HL-60/S4 treated with phorbol 12-myristate 13-acetate at 8.2 ng/mL for 4 days and 3 days (cell line): ENCODE data around the gene FGGY.
"Not testable (repeated sequence)": the region's sequence is repeated elsewhere in the genome, so short reads cannot be mapped to it uniquely, and the experiment has no call there.

Experiments used
- in situ Hi-C: fragments of 300-500 bp; cut with MboI; formaldehyde crosslinking; loops from 2 replicates; pipeline ENCODE4 v1.15.0; 2022; ENCODE audit warnings: low sequenced_read_pairs

FGGY gene

DNA sequence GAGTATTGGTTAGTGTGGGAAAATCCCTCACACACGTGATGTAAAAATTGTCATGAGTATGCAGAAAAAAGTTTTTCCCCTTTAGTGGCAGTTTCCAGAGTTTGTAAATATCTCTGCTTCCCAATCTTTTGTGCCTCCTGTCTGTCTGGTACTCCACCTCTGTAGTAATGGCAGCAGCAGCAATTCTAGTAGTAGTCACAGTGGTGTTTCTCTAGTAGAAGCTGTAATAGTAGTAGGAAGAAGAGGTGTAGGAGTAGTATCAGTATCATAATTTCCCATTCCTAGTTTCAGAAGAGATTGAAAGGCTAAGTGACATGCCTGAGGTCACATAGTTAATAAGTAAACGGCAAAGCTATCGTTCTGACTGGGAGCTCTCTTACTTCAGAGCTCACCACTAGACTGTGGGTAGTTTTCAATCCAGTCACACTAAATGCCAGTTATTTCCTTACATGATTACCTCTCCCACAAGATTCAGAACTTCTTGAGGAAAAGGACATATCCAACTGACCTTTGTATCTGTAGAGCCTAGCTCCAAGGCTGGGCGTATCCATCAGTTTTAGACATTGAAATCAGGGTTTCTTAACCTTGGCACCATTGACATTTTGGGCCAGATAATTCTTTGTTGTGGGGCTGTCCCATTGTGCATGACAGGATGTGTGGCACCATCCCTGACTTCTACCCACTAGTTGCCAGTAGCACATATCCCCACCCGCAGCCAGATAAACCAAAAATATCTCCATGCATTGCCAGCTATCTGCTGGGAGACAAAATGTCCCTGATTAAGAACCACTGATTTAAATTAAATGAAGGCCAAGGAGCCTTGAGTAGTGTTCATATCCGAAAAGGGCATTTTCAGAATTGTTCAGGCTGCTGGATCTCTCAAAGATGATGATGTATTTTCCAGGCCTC is 135.9 kb downstream of the FGGY start:
- in situ Hi-C loops, result no loop called here

DNA sequence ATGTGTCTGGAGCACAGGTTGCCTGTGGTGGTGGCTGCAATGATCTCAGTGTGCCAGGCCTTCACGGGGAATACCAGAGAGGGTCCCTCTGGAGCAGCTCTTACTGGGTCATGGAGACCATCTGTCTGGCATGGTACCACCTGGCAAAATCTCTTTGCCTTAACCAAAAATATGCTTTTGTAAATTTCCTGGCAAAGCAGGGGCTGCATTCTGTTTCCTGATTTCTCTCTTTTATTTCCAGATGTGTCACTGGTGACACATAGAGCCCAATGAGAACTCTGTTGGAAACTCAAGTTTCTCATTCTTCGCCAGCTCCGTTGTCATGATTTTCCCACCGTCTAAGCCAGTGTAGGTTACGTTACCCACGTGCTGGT is 136.5 kb downstream of the FGGY start:
- in situ Hi-C loops, result no loop called here

GRCh38 chr1:59434336-59434735 is 137.4 kb downstream of the FGGY start:
- in situ Hi-C loops, result no loop called here

- in situ Hi-C loops, result no loop called here
Observed at GRCh38 chr1:59436637-59437036, 139.7 kb downstream of the FGGY start.

GRCh38 chr1:59438058-59438560 is 141.2 kb downstream of the FGGY start:
- in situ Hi-C loops, result no loop called here

DNA sequence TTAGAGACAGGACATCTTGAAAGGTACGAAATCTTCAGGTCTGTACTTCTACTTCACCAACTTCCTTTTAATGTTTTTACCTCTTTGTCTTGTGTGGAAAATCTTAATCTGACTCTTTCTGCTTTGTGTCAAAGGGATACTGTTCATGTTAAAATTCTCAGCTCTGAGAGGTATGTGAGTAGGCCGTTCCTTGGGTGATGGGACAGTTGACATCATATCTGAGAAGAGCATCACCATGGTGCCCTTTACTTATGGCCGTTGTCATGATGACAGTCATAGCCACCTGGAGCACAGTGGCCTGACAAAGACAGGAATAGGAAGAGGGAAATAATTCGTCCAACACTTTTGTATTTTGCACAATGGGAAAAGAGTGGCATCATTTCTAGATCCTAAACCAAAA is 145.6 kb downstream of the FGGY start:
- in situ Hi-C loops, result no loop called here

DNA sequence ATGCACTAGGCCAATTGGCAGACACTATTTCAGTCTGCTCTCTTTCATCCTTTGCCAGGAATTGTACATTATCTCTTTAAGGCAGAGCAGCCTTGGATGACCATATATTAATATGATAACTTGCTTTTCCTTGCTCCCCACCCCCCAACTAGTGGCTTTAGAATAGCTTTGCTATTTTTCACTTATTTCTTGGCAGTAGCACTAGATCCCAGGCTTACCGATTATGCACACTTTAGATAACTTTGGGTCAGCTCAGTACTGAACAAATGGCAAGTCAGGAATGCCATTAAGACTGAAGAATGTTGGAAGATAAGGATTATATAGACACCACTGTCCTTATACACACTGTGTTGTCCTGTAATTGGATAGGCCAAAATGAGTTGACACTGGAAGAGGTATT is 146.4 kb downstream of the FGGY start:
- in situ Hi-C loops, result no loop called here

DNA sequence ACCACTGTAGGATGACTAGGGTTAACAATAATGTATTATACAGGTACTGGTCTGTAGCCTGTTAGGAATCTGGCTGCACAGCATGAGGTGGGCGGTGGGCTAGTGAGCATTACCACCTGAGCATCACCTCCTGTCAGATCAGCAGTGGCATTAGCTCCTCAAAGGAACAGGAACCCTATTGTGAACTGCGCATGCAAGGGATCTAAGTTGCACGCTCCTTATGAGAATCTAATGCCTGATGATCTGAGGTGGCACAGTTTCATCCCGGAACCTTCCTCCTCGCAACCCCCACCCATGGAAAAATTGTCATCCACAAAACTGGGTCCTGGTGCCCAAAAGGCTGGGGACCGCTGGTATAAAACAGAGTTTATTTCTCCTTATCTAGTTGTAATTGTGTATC is 147.6 kb downstream of the FGGY start:
- in situ Hi-C loops, result no loop called here

GRCh38 chr1:59445040-59445439 is 148.1 kb downstream of the FGGY start:
- in situ Hi-C loops, result no loop called here

DNA sequence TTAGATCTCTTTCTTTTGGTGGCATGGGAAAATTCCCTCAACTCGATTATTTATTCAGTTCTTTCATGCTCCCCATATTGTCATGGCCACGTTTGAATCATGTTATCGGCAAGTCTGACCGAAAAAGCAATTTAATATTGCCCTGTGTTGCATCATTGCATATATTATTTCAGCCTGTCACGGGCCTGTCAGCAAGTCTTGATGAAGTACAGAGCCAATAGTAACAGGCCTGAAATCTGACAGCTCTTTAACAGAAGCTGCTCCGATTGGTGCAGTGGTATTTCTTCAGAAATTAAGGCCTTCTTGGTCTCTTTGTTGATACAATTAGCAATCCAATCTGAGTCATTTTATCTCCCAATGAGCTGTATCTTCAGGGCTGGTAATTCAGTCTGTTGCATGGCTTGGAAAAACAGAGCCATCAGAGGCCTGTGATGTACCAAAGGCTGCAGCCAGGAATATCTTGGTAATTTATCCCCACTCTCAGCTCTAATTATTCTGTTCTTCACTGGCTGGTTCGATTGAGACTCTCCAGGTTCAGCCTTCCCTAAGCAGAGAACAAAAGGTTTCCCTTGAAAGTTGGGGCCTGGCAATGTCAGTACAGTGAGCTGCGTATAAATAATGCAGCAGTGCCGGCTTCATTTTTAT is 149.5 kb downstream of the FGGY start:
- in situ Hi-C loops, result no loop called here

- in situ Hi-C loops, result no loop called here
Observed at GRCh38 chr1:59452026-59452425, 155.1 kb downstream of the FGGY start.

DNA sequence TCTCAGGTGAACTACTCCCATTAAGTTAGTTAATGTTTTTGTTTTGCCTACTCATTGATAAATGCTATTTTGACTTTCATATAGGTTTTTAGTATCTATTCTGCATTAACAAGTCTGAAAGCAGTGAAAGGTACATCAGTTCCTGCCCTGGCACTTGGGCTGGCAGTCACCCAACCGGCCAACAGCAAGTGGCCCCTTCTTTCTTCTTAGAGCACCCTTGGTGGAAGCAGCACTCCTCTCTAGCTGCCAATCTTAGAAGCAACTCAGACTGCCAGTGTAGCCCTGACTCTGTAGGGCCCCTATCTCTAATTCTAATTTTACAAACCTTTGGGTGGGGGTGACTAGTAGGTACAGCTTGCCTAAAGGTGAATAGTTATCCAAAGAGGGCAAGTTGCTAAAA is 155.7 kb downstream of the FGGY start:
- in situ Hi-C loops, result no loop called here

GRCh38 chr1:59453297-59453968 is 156.5 kb downstream of the FGGY start:
- in situ Hi-C loops, result no loop called here

DNA sequence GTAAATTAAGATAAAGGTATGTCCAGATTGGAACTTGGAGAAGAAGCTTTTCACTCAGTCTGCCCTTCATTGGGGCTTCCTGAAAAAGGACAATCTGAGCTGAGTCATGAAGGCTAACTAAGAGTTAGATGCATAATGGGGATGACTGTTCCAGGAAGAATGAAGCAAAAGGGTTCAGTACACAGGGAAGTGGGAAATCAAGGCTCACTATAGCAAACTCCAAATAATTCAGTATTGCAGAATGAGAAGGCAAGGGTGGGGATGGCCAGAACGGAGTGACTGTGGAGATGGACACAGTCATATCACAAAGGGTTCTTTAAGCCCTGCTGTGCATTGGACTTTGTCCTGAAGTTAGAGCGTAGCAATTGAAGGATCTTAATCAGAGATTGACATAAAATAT is 158.3 kb downstream of the FGGY start:
- in situ Hi-C loops, result no loop called here

- in situ Hi-C loops, result no loop called here
Observed at GRCh38 chr1:59457786-59458185, 160.9 kb downstream of the FGGY start.

DNA sequence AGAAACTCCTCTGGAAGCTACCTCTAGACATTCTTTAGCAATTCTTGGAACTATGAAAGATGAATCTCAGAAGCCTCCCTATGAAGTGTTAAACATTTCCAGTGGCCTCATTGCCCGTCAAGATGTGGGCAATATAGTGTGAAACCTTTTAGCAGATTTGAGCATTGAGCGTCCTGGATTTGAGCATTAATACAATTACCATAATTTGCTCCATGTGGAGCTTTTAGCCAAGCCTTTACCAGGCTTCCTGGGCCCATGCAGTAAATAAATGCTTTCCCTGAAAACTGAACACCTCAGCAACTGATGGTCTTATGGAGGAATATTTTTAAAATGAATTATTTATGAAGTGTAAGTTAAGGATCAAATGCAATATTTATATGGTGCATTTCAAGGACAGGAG is 162.0 kb downstream of the FGGY start:
- in situ Hi-C loops, result no loop called here

DNA sequence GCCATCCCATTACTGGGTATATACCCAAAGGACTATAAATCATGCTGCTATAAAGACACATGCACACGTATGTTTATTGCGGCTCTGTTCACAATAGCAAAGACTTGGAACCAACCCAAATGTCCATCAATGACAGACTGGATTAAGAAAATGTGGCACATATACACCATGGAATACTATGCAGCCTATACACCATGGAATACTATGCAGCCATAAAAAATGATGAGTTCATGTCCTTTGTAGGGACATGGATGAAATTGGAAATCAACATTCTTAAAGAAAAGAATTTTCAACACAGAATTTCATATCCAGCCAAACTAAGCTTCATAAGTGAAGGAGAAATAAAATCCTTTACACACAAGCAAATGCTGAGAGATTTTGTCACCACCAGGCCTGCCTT is 166.0 kb downstream of the FGGY start:
- in situ Hi-C loops, result not testable (repeated sequence)

- in situ Hi-C loops, result not testable (repeated sequence)
Observed at GRCh38 chr1:59465478-59465877, 168.6 kb downstream of the FGGY start.

DNA sequence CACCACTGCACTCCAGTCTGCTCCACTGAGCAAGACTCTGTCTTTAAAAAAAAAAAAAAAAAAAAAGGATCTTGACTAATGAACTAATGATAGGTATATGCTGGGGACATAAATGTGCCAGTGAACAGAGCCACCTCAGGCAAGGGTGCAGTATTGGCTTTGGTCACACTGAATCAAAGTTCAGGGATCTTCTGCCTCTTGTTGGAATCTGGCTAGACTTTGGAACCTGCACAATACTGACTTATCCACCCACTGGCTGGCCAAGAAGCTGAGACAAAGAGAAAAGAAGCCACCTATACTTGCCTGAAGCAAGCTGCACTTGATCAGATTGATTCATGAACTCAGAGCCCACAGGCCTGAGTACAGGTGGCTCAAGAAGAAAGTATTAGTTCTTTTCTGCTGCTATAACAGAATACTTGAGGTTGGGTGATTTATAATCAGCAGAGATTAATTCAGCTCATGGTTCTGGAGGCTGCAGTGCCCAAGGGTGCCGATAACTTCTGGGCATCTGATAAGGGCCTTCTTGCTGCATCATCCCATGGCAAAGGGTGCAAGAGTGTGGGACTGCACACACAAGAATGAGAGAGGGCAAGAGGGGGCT is 172.0 kb downstream of the FGGY start:
- in situ Hi-C loops, result no loop called here

DNA sequence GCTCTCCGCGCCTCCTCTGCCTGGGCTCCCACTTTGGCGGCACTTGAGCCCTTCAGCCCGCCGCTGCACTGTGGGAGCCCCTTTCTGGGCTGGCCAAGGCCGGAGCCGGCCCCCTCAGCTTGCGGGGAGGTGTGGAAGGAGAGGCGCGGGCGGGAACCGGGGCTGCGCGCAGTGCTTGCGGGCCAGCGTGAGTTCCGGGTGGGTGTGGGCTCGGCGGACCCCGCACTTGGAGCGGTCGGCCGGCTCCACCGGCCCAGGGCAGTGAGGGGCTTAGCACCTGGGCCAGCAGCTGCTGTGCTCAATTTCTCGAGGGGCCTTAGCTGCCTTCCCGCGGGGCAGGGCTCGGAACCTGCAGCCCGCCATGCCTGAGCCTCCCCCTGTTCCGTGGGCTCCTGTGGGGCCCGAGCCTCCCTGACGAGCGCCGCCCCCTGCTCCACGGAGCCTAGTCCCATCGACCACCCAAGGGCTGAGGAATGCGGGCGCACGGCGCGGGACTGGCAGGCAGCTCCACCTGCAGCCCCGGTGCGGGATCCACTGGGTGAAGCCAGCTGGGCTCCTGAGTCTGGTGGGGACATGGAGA is 175.2 kb downstream of the FGGY start:
- in situ Hi-C loops, result not testable (repeated sequence)

DNA sequence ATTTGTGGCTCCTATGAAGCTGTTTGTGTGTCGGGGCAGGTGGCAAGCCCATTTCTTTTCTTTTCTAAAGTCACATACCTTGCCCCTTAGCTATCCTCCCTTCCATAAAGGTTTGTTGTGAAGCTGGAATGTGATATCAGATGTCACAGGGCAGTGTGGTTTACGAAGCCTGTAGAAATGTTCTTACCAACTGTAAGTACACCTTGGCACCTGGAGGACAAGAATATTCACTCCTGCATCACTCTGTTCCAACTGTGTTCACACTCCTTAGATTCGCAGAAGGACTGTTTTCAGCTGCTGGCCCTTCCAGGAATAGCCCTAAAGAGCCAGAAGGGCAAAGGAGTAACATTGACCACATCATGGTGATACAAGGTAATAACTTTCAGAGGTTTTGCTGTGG is 176.9 kb downstream of the FGGY start:
- in situ Hi-C loops, result no loop called here
